HG02870 (cell line): Measurements from ENCODE around the gene MYH9.

ENCODE experiments used
- ATAC-seq: cut with Tn5 transposase; IDR thresholded peaks from one replicate; pipeline ENCODE4 v1.9.1; 2021; ENCODE audit warnings: mild to moderate bottlenecking, moderate library complexity; ENCODE audit not compliant: unreplicated experiment

MYH9 gene

GRCh38 chr22:36369004-36369921, 18.5 kb downstream of the MYH9 start:
- no peak for ATAC-seq

GRCh38 chr22:36368359-36368983, 19.3 kb downstream of the MYH9 start:
- ATAC-seq, result no peak

GRCh38 chr22:36367479-36367878, 20.3 kb downstream of the MYH9 start:
- ATAC-seq, result no peak

- no peak for ATAC-seq
Observed at GRCh38 chr22:36367066-36367465, 20.7 kb downstream of the MYH9 start.

GRCh38 chr22:36366291-36366708, 21.5 kb downstream of the MYH9 start:
- no peak for ATAC-seq

DNA sequence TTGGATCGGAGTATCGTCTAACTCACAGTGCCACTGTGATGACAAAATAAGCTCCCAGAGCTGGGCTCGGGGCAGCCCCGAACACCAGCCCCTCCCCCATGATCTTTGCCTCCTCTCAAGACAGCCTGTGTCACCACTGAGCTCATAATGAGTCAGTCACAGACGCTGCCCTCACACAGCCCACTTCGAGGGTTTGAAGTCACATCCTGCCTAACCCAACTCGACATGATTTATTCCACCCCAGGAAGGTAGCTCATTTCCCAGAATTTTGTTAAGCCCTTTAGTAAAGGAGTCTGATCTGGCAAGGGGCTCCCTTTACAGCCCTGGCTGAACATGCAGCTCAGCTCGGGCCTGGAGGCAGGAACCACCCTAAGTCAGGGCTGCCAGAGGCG, 22.8 kb downstream of the MYH9 start:
- ATAC-seq, result no peak

DNA sequence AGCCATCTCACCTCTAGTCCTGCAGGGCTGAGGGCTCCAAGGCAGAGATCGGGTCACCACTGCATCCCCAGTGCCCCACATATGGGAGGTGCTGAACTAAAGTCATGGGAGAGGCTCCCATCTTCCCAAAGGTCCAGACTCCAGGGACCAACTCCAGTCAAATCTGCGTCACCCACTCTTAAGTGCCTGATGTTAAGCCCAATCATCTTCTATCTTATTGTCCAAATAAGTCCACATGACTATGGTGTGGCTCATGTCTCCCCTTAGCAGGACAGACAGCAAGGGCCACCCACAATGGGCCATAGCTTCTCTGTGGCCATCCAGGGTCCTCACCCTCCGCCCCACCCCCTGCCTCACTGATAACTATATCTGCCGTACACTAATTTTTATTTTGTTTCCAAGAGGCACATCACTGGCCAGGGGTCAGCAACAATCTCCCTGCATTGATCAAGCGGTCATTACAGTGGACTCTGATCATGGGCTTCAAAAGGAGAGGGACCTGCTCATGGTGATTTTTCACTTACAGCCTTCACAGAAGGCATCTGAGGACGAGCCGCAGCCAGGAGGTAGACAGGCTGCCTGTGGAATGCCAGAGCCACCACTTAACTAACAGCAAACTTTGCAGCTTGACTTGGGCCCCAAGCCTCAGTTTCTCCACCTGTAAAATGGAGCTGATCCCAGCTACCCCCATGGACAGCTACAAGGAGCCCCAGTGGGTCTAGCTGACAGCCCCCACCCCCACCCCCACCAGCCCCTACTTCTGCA, 23.3 kb downstream of the MYH9 start:
- ATAC-seq, result no peak

GRCh38 chr22:36363349-36363981, 24.3 kb downstream of the MYH9 start:
- no peak for ATAC-seq

DNA sequence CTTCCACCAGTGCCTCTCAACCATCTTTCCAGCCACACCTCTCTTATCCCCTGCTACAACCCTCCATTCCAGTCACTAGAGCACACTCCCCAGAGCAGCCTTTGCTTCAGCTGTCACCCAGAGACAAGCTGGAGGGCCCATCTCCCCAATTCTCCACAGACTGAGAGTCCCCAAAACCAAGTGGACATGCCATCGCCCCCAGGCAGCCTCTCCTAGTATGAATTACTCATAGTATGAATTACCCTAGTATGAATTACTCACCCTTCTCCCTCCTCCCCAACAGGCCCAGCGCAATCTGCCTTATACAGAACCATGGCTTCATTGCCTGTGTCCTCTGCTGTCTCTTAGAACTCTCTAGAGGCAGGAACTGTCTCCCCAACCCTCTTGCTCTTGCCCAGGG, 24.8 kb downstream of the MYH9 start:
- no peak for ATAC-seq

DNA sequence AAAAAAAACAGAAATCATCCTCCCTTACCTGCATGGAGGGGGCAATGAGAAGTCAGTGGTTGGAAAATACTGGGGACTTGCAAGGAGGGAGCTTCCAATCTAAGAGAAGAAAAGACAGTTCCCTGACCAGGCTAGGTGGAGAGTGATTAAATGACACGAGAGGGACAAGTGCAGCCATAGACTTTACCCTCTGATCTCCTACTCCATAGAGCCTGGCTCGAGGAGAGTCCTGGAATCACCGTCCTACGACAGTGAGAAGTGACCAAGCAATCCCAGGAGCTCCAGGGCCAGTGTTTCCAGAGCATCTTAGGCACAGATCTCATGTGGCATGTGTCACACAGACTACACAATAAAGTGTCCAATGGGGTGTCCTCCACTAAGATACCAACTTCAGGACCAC, 25.7 kb downstream of the MYH9 start:
- ATAC-seq, result no peak

DNA sequence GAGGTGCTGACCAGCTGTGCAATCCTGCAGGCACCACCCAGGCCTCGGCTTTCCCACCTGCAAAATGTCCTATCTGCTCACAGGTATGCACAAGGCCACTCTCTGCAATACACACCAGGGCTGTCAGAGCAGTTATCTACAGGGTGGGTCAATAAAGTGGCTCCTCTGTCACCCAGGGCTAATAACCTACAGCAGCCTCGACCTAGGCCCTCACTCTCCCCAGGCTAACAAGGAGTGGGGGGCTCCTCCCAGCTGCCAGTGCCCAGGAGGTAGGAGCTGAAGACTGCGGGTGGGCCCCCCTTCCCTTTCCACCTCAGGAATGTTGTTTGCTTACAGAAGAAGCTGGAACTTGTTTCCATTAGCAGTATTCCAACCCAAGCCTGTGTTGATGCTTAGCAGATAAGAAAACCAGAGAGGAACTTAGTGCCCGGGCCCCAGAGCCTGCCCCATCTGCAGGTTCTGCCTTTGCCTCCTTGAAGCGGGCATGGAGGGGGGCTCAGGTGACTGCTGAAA, 26.8 kb downstream of the MYH9 start:
- no peak for ATAC-seq

DNA sequence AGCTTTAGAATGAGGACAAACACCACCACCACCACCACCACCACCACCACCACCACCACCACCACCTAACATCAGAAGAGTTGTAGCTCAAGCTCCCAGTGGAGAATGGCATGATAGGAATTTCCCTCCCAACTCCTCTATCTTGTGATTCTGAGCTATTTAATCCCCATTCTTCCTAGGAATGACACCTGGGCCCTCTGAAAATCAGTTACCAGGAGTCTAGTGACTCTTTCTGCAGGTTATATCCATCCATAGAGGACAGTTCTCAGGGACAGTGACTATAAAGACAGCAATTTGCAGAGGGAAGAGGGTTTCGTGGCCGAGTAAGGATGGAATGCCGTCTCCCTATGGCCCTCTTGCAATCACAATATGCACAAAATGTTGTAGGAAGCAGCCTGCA, 27.8 kb downstream of the MYH9 start:
- ATAC-seq, result no peak

GRCh38 chr22:36359470-36359996, 28.2 kb downstream of the MYH9 start:
- ATAC-seq, result no peak

DNA sequence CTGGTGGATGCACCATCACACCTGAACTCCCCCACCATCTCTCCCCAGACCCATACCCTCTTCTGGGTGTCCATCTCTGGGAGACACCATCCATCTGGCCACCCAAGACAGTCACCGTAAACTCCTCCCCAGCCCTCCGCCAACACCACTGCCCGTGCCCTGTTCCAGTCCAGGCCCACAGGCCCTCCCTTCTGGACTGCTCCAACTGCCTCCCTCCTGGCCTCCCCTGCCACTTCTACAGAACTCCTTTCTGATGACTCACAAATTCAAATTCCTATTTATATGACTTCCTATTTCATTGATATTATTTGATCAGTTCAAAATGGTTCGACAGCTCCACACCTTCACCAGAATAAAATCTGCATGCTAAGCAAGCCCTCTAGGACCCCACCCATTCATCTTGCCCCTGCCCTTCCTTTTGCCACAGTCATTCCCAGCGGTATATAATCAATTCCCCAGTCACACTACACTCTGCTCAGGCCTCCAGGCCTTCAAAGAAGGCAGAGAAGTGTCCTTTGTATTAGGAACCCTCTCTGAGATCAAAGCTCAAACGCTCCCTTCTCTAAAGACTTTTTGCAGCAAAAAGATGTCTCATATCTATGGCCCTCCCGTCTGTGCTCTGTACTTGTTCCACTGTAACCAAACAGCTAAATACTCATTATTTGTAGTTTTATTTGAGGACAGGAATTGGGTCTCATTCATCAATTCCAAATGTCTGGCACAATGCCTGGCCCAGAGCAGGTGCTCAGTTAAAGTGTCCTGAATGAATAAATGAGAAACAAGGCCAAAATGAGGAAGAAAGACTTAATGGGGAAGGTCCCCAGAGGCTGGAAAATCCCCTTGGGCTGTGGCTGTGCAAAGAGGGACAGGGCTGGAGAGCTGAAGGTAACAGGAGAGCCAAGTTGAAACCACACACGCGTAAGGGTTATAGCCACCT, 29.0 kb downstream of the MYH9 start:
- no peak for ATAC-seq

DNA sequence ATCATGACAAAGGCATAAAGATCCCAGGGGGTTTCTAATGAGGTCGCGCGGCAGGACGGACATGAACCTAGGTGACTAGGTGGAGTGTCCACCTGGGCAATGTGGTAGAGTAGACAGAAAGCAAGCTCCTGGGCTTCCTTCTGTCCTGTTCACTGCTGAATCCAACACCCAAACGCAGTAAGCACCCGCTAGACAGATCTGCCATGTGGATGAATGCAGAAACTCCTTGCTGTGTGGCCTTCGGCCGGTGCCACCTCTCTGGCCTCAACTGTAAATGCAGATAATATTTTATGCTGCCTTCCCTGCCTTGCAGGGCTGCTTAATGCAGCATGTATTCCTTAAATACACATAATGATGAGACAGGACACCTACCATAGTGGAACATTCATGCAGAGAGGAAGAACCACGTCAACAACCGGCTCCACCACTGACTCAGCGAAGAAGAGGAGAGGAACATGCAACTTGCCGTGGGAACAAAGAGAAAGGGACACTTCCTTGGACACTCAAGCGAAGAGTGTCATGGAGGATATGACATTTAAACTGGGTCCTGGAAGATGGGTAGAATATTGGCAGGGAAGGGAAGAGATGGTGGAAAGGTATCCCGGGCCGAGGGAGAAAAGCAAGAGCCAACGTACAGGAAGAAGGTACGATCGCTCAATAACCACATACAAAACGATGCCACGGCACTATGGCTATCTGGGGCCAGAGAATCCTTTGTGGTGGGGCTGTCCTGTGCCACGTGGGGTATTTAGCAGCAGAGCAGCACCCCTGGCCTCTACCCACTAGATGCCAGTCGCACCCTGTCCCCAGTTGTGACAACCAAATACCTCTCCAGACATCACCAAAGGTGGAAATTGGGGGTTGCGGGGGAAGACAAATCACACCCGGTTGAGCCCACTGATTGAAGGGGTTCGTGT, 30.8 kb downstream of the MYH9 start:
- no peak for ATAC-seq

DNA sequence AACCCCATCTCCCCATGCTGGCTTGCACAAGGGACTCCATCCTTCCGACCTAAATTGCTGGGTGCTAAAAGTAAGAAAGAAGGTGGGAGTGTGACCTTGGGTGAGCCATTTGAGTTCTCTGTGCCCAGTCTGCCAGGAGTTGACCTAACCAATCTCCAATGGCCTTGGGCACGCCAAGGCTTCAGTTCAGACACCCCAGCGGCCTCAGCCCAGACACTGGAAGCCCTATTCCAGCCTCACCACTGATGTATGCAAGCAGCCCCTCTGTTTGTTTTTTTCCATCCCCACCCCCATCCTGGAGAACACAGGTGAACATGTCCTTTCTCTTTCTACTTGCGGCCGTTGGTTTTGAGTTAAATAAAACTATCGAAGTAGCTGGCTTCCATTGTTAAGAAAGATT, 31.9 kb downstream of the MYH9 start:
- no peak for ATAC-seq

DNA sequence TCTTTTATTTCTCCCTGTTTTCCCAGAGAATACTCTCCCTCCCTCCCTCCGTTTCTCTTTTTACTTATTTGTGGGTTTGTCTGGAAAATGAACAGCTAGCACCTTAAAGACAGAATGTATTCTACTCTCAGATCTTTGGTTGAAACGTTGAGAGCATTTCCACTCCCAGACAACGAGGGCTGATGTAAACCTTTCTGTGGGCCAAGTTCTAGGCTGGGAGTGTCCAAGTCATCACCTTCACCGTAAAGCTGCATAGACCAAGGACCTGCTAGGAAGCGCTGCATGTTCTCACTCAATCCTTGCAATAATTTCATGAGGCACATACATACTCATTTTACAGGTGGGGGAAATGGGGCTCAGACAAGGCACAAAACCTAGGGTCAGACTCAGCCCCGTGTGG, 32.4 kb downstream of the MYH9 start:
- no peak for ATAC-seq

- no peak for ATAC-seq
Observed at GRCh38 chr22:36352803-36353507, 34.8 kb downstream of the MYH9 start.
